ENCODE data around the gene NAXD. TPM values are rescaled to one million over a fixed set of nuclear protein-coding genes. Genes with fewer than 3 reads are reported as not detected.

NAXD gene
- polyA plus RNA-seq, 1 donor from 2014 or later = 58.1 TPM

DNA sequence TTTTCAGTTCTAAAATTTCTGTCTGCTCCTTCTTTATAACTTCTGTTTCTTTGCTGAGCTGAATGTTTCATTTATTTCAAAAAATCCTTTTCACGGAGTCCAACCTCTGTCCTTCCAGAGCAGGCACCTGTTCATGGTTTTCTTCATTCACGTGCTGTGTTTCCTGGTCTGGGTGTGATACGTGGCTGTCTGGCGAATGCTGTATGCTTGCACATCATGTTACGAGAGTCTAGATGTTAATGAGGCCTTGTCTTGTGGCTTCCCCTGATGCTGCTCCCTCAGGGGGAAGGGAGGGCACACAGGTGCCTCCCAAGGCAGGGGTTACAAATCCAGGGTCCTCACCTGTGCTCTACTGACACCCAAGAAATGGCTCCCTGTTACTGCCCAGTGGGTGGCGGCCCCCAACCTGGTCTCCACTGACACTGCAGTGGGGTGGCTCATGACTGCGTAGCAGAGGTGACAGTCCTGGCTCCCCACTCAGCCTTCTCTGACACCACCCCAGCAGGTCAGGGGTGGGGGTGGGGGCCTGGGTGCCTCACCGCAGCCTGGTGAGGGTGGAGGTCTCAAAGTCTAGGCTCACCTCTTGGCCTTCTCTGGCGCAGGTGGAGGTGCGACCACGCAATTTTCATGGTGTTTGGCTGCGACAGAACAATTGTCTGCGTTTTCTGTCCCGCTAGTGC lies 33.7 kb upstream of the NAXD start:
- Histone ChIP-seq H3K79me2 (replicated peaks; ENCODE audit: insufficient read depth, low read length) (no peaks in the 10 kb centered on the region), H3K27ac (ENCODE audit: low read length) (no peak overlapping the region), H3K4me2 (ENCODE audit: low read length) (no peak overlapping the region), H3K9me2 (ENCODE audit: insufficient read depth, low read length) (no peaks in the 10 kb centered on the region), H3K9ac (ENCODE audit: low read length) (no peak overlapping the region), H3K9me3 (ENCODE audit: low read length) (no peaks in the 10 kb centered on the region), H3K4me3 (ENCODE audit: low read length) (no peak overlapping the region), H3K36me3 (ENCODE audit: insufficient read depth, low read length) (no peaks in the 10 kb centered on the region), H3F3A (ENCODE audit: insufficient read depth, low read length, poor library complexity, severe bottlenecking) (no peaks in the 10 kb centered on the region), H2AFZ (ENCODE audit: low read depth, low read length) (no peak overlapping the region), H4K20me1 (ENCODE audit: insufficient read depth) (no peaks in the 10 kb centered on the region), H3K27me3 (ENCODE audit: insufficient read depth, low read depth, low read length) (no peaks in the 10 kb centered on the region)
- TF ChIP-seq RAD21 (conservative IDR thresholded peaks at IDR 0.05) (no peak), EP300 (conservative IDR thresholded peaks at IDR 0.05; ENCODE audit: poor library complexity, severe bottlenecking) (no peak), EZH2 (IDR thresholded peaks at IDR 0.05; ENCODE audit: borderline replicate concordance, insufficient read depth, low read length, poor library complexity, severe bottlenecking) (no peak), MXI1 (conservative IDR thresholded peaks at IDR 0.05; ENCODE audit: poor library complexity, severe bottlenecking) (no peak)
- TF ChIP-seq, protein P1, sequence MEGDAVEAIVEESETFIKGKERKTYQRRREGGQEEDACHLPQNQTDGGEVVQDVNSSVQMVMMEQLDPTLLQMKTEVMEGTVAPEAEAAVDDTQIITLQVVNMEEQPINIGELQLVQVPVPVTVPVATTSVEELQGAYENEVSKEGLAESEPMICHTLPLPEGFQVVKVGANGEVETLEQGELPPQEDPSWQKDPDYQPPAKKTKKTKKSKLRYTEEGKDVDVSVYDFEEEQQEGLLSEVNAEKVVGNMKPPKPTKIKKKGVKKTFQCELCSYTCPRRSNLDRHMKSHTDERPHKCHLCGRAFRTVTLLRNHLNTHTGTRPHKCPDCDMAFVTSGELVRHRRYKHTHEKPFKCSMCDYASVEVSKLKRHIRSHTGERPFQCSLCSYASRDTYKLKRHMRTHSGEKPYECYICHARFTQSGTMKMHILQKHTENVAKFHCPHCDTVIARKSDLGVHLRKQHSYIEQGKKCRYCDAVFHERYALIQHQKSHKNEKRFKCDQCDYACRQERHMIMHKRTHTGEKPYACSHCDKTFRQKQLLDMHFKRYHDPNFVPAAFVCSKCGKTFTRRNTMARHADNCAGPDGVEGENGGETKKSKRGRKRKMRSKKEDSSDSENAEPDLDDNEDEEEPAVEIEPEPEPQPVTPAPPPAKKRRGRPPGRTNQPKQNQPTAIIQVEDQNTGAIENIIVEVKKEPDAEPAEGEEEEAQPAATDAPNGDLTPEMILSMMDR (IDR thresholded peaks at IDR 0.05; ENCODE audit: poor library complexity, severe bottlenecking) = no peak

DNA sequence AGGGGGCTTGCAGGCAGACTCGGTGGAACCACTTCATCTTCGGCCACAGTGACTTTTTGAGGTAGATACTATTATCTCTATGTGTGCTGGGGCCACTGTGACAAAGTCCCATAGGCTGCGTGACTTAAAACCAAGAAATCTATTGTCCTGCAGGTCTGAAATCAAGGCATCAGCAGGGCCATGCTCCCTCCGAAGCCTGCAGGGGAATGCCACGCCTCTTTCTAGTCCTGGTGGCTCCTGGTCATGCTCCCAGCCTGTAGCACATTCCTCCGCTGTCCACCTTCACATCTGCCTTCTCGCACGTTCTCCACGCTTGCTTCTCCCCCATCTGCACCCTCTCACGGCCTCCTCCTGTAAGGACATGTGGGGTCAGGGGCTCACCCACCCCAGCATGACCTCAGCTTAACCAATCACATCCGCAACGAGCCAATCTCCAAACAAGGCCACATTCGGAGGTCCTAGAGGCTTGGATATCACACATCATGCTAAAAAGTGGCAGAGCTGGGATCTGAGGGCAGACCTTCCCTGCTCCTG lies 32.9 kb upstream of the NAXD start:
- no peaks in the 10 kb centered on the region for H3F3A ChIP-seq (ENCODE audit: insufficient read depth, low read length, poor library complexity, severe bottlenecking)
- no peaks in the 10 kb centered on the region for H3K9me2 ChIP-seq (ENCODE audit: insufficient read depth, low read length)
- H3K79me2 ChIP-seq (replicated peaks; ENCODE audit: insufficient read depth, low read length) = no peaks in the 10 kb centered on the region
- H3K36me3 ChIP-seq (ENCODE audit: insufficient read depth, low read length) = no peaks in the 10 kb centered on the region
- no peaks in the 10 kb centered on the region for H3K27me3 ChIP-seq (ENCODE audit: insufficient read depth, low read depth, low read length)
- no peaks in the 10 kb centered on the region for H4K20me1 ChIP-seq (ENCODE audit: insufficient read depth)
- no peak overlapping the region for H3K4me3 ChIP-seq (ENCODE audit: low read length)
- no peak overlapping the region for H3K9ac ChIP-seq (ENCODE audit: low read length)
- H3K9me3 ChIP-seq (ENCODE audit: low read length) = no peaks in the 10 kb centered on the region
- TF ChIP-seq RAD21 (conservative IDR thresholded peaks at IDR 0.05) = no peak
- TF ChIP-seq, protein P1 (IDR thresholded peaks at IDR 0.05; ENCODE audit: poor library complexity, severe bottlenecking) = no peak
- TF ChIP-seq, protein P2, sequence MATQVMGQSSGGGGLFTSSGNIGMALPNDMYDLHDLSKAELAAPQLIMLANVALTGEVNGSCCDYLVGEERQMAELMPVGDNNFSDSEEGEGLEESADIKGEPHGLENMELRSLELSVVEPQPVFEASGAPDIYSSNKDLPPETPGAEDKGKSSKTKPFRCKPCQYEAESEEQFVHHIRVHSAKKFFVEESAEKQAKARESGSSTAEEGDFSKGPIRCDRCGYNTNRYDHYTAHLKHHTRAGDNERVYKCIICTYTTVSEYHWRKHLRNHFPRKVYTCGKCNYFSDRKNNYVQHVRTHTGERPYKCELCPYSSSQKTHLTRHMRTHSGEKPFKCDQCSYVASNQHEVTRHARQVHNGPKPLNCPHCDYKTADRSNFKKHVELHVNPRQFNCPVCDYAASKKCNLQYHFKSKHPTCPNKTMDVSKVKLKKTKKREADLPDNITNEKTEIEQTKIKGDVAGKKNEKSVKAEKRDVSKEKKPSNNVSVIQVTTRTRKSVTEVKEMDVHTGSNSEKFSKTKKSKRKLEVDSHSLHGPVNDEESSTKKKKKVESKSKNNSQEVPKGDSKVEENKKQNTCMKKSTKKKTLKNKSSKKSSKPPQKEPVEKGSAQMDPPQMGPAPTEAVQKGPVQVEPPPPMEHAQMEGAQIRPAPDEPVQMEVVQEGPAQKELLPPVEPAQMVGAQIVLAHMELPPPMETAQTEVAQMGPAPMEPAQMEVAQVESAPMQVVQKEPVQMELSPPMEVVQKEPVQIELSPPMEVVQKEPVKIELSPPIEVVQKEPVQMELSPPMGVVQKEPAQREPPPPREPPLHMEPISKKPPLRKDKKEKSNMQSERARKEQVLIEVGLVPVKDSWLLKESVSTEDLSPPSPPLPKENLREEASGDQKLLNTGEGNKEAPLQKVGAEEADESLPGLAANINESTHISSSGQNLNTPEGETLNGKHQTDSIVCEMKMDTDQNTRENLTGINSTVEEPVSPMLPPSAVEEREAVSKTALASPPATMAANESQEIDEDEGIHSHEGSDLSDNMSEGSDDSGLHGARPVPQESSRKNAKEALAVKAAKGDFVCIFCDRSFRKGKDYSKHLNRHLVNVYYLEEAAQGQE (IDR thresholded peaks at IDR 0.05; ENCODE audit: borderline replicate concordance) = no peak
- TF ChIP-seq EP300 (conservative IDR thresholded peaks at IDR 0.05; ENCODE audit: poor library complexity, severe bottlenecking) = no peak
- H2AFZ ChIP-seq (ENCODE audit: low read depth, low read length) = no peak overlapping the region
- no peak overlapping the region for H3K27ac ChIP-seq (ENCODE audit: low read length)
- no peak overlapping the region for H3K4me2 ChIP-seq (ENCODE audit: low read length)

Measured in neural cell (in vitro differentiated cells).